Measurements from ENCODE around the gene FCHSD2. TPM values are rescaled to one million over a fixed set of nuclear protein-coding genes. Genes with fewer than 3 reads are reported as not detected.
A peak's percentile ranks its signal among the peaks of the same experiment; 100 is the strongest.

FCHSD2 gene
- total and polyA plus RNA-seq, 7 donors = 5.7 to 18.5 (median 9.7) TPM

DNA sequence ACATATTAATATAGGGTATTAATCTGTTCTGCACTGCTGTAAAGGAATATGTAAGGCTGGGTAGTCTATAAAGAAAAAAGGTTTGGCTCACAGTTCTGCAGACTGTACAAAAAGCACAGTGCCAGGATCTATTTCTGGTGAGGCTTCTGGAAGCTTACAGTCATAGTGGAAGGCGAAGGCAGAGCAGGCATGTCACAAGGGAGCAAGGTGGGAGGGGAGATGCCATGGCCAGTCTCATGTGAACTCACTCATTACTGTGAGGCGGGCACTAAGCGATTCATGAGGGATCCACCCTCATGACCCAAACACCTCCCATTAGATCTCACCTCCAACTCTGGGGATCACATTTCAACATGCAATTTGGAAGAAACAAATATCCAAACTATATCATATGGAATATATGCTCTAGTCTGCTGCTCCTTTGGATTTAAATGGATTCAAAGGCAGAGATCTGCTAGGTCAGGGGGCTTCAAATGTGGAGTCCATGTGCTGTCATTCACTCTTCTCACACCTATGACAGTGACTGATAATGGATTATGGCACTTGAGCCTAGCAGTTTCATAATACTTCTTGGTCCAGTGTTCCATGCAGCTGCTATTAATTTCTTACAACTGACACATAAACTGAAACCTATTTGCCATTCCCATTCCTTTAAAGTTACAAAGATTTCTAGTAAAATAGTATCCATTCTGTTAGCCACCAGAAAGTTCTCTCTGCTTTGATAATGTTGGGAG is 182.0 kb downstream of the FCHSD2 start:
- intact Hi-C loops (cut with DNase I) = no loop called here
- TF ChIP-seq, protein P1, sequence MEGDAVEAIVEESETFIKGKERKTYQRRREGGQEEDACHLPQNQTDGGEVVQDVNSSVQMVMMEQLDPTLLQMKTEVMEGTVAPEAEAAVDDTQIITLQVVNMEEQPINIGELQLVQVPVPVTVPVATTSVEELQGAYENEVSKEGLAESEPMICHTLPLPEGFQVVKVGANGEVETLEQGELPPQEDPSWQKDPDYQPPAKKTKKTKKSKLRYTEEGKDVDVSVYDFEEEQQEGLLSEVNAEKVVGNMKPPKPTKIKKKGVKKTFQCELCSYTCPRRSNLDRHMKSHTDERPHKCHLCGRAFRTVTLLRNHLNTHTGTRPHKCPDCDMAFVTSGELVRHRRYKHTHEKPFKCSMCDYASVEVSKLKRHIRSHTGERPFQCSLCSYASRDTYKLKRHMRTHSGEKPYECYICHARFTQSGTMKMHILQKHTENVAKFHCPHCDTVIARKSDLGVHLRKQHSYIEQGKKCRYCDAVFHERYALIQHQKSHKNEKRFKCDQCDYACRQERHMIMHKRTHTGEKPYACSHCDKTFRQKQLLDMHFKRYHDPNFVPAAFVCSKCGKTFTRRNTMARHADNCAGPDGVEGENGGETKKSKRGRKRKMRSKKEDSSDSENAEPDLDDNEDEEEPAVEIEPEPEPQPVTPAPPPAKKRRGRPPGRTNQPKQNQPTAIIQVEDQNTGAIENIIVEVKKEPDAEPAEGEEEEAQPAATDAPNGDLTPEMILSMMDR (IDR thresholded peaks at IDR 0.05) = no peak
- Histone ChIP-seq H3K4me3 (no peak overlapping the region), H3K27ac (peak overlapping the region; percentile 47), H3K9me3 (no peaks in the 10 kb centered on the region), H3K27me3 (ENCODE audit: insufficient read depth in 3 of 3, low read length in 2 of 3) (no peaks in the 10 kb centered on the region), H3K4me1 (peaks cover 10% of the 10 kb centered on the region), H3K36me3 (ENCODE audit: insufficient read depth in 1 of 2, low read depth in 1 of 2) (no peaks in the 10 kb centered on the region)
- DNase-seq = peak in 1 of 2 donors; percentile 53
- WGBS, 3 donors = 33 to 52% (median 42%) methylated on average over 3 of the region's 3 CpGs
- peak; percentile 86 to 98 (median 94) for ATAC-seq

- no peak overlapping the region for H3K27ac ChIP-seq
- 83 to 94% (median 85%) methylated on average over 2 of the region's 2 CpGs for WGBS, 3 donors
- no peaks in the 10 kb centered on the region for H3K36me3 ChIP-seq (ENCODE audit: insufficient read depth in 1 of 2, low read depth in 1 of 2)
- H3K4me1 ChIP-seq = peaks cover 24% of the 10 kb centered on the region
- intact Hi-C loops (cut with DNase I) = no loop called here
- ATAC-seq (no peak), DNase-seq (no peak)
- no peaks in the 10 kb centered on the region for H3K27me3 ChIP-seq (ENCODE audit: insufficient read depth in 3 of 3, low read length in 2 of 3)
- no peaks in the 10 kb centered on the region for H3K9me3 ChIP-seq
- TF ChIP-seq, protein P1 (IDR thresholded peaks at IDR 0.05) = no peak
- no peak overlapping the region for H3K4me3 ChIP-seq
Measured at GRCh38 chr11:72958791-72959190, 183.3 kb downstream of the FCHSD2 start.

GRCh38 chr11:72955466-72955865 is 186.7 kb downstream of the FCHSD2 start:
- H3K9me3 ChIP-seq = no peaks in the 10 kb centered on the region
- ATAC-seq = no peak
- no peaks in the 10 kb centered on the region for H3K36me3 ChIP-seq (ENCODE audit: insufficient read depth in 1 of 2, low read depth in 1 of 2)
- peaks cover 25% of the 10 kb centered on the region for H3K4me1 ChIP-seq
- no peaks in the 10 kb centered on the region for H3K27me3 ChIP-seq (ENCODE audit: insufficient read depth in 3 of 3, low read length in 2 of 3)
- H3K27ac ChIP-seq = no peak overlapping the region
- no peak for DNase-seq
- TF ChIP-seq, protein P1 (IDR thresholded peaks at IDR 0.05) = no peak
- 57 to 62% (median 57%) methylated on average over 1 of the region's 1 CpG for WGBS, 3 donors
- intact Hi-C loops (cut with DNase I) = no loop called here
- no peak overlapping the region for H3K4me3 ChIP-seq

DNA sequence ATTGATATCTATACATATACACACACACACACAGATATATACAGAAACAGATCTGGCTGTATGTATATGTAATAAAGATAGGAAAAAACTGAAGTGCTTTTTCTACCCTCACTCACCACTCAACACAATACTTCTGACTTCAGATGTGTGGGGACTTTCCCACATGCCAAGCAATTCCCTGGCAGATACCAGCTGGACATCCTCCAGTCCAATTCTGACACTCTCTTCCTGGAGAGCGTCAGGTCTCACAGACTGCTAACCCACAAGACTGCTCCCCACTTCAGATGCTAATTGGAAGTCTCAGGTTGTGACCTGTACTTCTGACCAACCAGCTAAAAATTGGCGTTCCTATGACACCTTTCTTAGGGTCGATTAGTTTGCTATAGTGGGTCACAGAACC is 187.3 kb downstream of the FCHSD2 start:
- TF ChIP-seq, protein P1 (IDR thresholded peaks at IDR 0.05) = no peak
- no peaks in the 10 kb centered on the region for H3K27me3 ChIP-seq (ENCODE audit: insufficient read depth in 3 of 3, low read length in 2 of 3)
- peaks cover 19% of the 10 kb centered on the region for H3K4me1 ChIP-seq
- WGBS, 3 donors = 33 to 66% (median 38%) methylated on average over 3 of the region's 3 CpGs
- no peak overlapping the region for H3K27ac ChIP-seq
- DNase-seq (no peak), ATAC-seq (peak; percentile 42 to 82 (median 70))
- no peaks in the 10 kb centered on the region for H3K9me3 ChIP-seq
- no peaks in the 10 kb centered on the region for H3K36me3 ChIP-seq (ENCODE audit: insufficient read depth in 1 of 2, low read depth in 1 of 2)
- intact Hi-C loops (cut with DNase I) = no loop called here
- H3K4me3 ChIP-seq = no peak overlapping the region

DNA sequence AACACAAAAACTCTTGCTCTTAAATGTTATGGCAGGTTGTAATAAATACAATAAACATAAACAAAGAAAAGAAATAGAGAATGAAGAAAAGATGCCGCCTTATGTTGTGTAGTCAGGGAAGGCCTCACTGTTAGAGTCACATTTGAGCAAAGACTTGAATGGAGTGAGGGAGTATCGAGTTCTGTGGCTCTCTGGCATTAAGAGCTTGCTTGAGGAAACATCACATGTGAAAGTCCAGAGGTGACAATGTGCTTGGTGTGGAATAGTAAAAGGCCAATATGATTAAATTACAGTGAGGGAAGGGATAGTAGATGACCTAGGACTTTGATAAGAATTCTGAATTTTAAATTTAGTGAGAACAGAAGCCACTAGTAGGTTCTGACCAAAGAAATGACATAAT is 188.5 kb downstream of the FCHSD2 start:
- WGBS, 3 donors = 64 to 89% (median 74%) methylated on average over 2 of the region's 2 CpGs

More for the DNA sequence above, 188.5 kb downstream of the FCHSD2 start:
- Histone ChIP-seq H3K4me3 (no peak overlapping the region), H3K4me1 (peaks cover 19% of the 10 kb centered on the region), H3K27ac (no peak overlapping the region), H3K27me3 (ENCODE audit: insufficient read depth in 3 of 3, low read length in 2 of 3) (no peaks in the 10 kb centered on the region), H3K36me3 (ENCODE audit: insufficient read depth in 1 of 2, low read depth in 1 of 2) (no peaks in the 10 kb centered on the region), H3K9me3 (no peaks in the 10 kb centered on the region)
- intact Hi-C loops (cut with DNase I) = no loop called here
- peak in 3 of 4 donors; percentile 48 to 59 (median 57) for ATAC-seq
- TF ChIP-seq, protein P1 (IDR thresholded peaks at IDR 0.05) = no peak
- DNase-seq = no peak
